Activated naive CD4-positive, alpha-beta T cell treated with Interleukin-2 at 50 U/mL for 16 hours (primary cell): ENCODE measurements around the gene AFF2.

Experiments
- DNase-seq: peaks from one replicate; pipeline ENCODE4 v3.0.0-alpha.2; 2020

AFF2 gene

DNA sequence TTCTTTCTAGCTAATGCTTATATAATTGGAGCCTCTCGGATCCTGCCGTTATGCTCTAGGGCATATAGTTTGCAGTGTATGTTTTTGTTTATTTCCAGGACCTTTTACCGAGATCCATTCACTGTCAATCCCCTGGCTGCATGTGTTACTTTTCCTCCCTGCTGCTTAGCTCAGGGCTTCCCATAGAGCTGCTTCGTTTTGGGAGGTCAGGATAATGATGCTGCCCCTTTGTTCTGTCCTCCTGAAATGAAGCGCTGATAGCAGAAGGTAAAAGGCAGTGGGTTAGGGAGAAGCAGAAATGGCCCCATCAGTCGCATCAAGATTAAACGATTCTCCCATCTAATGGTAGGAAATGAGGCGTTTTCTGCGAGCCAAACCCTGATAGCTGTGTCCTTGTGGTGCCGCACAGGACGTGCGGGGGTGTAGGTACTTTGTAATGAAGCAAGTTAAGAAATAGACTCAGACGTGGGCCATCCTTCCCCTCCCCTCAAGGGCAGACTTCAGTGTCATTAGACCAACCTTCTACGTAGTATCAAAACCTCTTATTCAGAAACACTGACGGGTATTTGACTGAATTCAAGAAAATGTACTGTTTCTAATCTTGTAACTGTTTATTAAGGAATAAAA, 37.3 kb downstream of the AFF2 start:
- DNase-seq = no peak

DNA sequence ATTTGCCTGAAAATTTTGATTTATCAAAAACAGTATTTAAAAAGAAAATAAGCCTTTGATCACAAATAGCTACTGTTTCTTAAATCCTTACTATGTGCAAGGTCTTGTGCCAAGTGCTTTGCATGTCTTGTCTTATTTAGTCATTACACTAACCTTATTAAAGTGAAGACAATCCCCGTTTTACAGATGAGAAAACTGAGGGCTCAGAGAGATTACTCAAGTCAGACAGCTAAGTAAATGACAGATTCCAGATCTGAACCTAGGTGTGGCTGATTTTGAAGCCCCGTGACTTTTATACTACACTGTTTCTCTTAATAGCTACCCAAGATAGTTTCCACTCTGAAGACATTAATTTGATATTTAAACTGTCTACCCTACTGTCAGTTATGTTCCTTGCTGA, 38.2 kb downstream of the AFF2 start:
- no peak for DNase-seq

DNA sequence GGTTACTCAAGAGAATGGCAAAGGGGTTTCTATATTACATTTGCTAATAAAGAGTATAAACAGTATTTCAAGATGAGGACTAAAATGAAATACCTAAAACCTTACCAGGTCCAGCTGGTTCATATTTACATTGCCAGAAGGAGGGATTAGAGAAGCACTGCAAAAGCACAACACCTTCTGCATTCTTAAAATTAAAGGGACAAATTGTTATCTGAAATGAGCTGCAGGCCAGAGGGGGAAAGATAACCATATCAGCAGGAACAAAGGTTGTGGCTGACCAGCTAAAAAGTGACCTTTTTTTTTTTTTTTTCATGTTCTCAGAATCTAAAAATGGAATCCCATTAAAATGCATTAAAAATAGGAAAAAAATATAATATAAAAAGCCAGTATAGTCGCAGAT, 39.7 kb downstream of the AFF2 start:
- no peak for DNase-seq

DNA sequence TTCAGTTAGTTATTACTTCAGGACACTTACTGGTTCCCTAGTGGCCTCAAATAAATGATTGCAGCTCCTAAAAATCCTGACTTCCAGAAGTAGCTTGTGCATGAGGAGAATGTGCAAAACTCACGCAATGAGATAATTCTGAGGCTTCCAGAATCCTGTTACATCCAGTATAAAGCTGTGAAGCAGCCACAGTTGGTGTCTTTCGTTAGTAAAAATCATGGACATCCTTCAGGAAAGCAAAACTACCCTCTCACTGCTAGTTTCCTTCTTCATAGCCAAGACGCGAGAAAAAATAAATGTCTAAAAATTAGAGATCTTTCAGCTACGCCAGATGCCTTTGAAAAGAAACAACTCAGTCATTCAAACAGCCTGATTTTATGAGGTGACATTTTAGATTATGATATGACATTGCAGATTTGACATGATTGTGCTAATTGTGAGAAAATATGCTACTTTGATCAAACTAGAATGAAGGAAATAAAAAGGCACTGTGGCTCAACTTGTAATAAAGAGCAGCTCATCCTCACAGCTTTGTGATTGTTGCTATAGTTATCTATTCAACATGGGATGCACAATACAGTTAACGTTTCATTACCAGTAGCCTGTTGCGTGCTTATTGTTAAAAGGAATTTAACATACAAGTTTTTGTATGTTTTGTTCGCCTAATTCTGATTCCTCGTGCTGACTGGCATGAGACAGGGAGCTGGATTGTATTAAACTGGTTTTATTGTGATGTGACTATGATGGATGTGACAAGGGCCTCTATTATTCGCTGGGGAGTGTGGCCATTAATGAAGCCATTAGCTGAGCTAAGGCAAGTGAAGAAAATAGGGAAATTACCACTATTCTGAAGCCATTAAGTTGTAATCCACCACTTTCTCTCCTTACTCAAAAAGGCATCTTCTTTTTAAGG, 40.5 kb downstream of the AFF2 start:
- DNase-seq = no peak

DNA sequence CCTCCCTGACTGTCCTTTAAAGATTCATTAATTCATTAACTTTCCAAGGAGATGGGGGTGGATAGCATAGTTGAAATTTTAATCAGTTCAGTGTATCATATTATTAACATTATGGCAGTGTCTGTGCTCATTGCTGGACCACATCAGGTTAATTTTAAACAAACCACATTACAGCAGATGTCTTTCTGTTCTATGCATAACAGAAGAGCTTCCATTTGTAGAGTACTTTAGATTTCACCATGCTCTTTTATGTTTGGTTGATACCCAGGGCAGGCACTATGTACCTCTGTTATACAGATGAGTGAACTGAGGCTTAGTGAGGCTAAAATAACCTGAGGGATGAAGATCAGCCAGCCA, 41.1 kb downstream of the AFF2 start:
- DNase-seq = no peak

DNA sequence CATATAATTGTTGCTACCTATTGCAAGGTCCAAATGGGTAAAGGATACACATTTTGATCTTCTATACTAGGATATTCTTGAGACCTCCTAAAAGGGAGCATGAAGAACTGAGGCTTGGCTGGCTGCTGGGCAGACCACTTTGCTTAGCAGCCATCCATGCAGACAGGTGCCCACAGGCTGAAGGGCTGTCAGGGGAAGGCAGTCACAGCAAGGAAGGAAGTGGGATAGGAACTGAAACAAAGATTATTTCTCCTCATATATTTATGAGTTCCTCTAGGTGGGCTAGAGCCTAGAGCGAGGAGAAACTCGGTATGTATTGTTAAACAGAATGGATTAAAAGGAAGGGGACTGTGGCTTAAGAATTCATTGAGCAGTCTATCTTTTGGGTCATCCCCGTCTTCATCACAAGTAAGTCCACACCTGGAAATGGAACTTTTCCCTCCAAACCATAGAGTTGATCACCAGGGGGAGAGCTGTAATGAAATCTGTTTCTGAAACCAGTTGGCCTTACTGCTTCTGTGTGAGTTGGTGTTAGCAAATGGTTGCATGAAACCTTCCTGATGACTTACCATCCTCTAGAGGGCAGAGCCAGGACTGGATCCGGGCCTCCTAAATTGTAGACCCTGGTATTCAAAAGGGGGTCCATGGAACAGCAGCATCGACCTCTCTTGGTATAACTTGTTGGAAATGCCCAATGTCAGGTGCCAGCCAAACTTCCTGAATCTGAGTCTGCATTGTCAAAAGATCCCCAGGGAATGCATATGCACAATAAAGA, 42.3 kb downstream of the AFF2 start:
- DNase-seq = no peak

DNA sequence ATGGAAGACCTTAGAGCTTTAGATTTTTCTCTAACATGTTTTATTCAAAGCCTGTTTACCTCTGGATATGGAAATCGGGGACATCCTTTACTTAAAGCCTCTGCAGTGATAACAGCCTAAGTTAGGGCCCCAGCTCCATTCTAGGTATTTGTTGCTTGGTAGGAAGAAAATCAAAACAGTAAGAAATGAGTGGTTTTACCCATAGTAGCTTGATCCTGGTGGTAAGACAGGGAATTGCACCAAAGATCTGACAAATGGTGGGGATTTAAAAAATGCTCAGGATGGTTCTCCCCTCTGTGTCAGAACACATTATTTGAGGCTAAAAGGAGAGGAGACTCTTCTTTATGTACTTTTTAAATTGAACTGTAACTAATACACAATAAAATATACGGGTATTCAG, 52.4 kb downstream of the AFF2 start:
- no peak for DNase-seq

DNA sequence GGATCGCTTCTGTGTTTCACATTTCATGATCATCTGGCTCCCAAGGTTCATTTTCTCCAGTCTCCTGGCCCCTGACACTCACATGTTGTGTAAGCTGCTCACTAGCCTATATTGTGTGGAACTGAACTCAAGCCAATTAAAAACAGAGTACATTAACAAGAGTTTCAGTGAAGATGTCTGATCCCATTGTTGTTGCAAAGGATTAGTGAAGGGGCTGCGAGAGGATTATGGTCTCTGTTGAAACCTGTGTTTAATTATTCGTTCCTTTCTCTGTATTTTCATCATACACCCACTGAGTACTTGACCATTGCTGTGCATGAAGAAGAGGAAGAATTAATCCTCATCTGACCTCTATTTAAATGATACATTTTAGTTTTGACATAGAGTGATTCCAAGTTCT, 54.7 kb downstream of the AFF2 start:
- no peak for DNase-seq

DNA sequence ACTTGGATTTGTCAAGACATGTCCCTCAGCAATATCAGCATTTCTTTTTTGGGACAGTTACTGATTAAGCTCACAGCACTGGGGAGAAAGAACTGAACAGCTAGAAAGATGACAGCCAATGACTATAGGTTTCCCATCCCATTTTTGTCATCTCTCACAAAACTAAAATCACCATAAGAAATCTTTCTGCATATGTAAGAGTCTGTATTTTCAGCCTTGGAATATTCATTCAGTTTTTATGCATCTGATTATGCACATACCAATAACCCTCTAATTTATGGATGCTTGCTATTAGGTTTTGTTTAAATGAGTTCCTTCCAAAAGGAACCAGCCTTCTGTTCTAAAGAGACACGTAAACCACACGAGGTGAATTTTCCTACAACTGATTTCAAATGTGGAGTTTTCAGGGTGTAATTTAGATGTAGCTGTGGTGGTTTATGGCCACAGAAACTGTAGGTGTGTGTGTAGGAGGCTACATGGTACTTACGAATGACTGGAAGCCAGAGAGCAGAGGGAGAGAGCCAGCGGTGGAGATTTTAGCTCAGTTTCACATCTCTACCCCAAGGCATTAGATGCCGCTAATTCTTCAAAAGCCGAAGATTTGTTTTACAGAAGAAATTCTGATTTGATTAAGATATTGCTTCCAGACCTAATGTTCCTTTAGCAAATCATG, 55.3 kb downstream of the AFF2 start:
- no peak for DNase-seq

DNA sequence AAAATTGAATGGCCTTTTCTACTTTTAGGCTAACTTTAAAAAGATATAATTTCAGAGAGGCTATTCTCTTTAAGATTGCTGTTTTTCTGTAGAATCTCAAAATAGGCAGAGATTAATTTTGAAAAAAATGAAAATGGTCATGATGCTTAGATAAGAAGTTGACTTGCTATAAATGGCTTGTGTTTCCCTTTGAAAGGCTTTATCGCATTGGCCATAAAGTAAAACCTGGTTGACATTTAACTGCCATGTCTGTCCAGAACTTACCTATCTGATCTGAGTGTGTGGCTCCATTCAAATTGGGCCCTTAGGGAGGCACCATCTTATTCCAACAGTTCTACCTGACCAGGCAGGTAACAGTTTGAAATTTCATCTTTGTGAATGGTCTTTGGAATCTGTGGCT, 56.1 kb downstream of the AFF2 start:
- DNase-seq = no peak

DNA sequence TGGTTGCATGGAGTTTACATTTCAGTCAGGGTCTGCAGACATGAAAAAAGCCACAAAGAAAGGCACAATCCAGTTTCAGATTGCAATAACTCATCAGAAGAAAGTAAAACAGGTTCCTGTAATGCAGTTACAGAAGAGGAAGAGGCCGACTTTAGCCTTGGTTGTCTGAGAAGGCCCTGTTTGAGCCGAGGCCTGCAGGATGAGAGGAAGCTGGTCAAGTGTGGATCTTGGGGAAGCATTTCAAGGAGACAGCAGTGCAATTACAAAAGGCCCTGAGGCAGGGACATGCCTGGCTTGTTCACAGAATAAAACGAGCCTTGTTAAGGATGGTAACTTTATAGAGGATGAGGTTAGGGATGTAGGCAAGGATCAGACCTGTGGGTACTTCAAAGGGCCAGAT, 62.4 kb downstream of the AFF2 start:
- DNase-seq = no peak

DNA sequence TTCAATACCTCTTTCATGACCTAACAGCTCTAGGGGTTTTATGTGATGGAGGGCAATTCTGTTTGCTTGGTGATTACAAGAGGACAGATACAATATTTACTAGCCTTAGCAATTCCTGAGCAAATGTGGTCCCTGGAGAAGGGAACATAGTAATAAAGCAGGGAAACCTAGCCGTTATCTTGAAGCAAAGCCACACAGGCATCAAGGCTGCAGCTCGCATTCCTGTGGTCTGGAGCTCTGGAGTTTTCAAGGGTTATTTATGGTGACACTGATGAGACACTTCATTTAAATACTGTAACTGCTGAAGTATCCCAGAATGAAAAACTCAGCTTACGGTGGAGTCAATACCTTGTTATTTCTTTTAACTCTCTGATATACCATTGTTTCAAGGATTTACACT, 66.8 kb downstream of the AFF2 start:
- no peak for DNase-seq

DNA sequence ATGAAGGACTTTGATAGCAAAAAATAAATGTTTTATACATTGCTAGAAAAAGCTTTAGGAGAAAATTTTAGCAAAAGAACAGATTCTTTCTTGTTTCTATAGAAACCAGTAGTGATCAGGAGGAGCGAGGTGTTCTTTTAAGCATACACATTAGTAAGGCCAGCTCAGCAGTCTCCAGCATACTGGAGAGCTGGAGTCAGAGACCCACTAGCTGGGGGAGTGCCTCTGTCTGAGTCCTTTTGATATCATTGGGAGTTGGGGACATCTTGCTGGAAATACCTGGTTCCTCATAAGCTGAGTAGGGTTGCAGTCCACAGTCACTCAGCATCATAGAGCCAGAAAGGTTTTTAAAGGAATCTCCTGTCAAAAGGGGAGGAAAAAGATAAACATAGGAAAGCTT, 67.4 kb downstream of the AFF2 start:
- no peak for DNase-seq

DNA sequence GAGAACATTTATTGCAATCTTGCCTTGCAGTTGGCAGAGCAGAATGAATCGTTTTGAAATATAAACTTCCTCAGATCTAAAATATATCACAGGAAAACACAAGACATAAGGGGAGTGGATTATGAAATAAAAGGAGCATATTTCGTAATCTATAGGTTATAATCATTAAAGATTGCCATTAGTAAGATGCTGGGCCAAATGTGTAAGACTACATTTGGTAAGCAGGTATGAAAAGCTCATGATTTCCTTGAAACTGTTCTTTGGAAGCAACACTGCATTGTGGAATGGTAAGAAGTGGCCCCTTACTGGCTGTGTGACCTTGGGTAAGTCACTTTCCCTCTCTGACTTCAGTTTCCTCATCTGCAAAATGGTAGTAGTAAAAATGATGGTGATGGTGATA, 68.3 kb downstream of the AFF2 start:
- DNase-seq = no peak

DNA sequence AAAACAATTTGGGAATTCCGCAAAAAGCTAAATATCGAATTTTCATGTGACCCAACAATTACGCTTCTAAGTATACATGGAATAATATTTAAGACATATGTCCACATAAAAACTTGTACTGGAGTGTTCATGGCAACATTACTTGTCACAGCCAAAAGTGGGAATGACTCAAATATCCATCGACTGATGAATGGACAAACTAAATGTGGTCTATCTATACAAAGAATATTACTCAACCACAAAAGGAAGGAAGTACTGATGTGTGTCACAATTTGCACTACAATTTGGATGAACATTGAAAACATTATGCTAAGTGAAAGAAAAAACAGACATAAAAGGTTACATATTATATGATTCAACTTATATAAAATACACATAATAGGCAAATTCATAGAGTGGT, 71.9 kb downstream of the AFF2 start:
- DNase-seq = no peak

DNA sequence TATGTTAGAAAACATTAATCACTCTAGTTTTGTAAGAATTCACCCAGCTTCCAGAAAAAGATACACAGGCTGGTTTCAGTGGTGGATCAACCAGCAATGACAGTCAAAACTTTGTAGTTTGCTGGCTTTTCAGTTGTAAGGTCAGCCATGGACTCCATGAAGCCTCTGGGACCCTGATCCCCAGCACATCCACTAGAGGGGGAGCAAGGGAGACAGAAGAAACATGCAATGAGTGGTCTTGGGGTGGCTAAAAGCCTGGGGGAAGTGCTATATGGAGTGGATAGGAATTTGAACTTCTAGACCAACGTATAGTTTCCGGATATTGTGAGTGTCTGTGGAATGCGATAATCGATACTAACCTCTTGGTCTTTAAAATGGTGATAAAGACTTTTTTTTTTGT, 72.7 kb downstream of the AFF2 start:
- no peak for DNase-seq

DNA sequence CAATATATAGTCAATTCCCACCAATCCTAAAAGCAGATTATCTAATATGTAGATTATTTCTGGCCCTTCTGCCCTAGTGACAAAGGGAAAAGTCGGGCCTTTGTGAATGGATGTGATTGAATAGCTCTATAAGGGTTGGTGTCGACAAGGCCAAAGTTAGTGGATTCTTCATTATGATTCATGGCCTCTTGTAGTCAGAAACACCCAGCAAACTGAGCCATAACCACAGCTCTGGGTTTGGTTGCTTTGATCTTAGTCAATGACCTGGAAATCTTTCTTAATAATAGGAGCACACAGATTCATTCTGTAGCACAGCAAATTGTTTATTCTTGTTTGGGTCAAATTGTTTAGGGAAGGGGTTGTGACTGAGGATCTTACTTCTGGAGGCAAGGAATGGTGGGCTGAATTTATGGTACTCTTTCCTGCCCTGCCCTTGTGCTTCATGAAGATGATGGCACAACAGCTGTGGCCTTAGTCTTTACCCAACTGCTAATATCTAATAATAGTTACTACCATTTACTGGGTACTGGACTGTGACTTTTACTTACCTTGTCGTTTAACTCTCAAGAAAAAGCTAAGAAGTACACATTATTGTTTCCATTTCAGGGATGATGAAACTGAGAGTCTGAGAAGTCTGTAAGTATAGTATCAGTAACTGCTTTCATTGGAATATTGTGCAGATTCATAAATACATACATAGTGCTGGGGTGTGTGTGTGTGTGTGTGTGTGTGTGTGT, 74.0 kb downstream of the AFF2 start:
- DNase-seq = no peak

DNA sequence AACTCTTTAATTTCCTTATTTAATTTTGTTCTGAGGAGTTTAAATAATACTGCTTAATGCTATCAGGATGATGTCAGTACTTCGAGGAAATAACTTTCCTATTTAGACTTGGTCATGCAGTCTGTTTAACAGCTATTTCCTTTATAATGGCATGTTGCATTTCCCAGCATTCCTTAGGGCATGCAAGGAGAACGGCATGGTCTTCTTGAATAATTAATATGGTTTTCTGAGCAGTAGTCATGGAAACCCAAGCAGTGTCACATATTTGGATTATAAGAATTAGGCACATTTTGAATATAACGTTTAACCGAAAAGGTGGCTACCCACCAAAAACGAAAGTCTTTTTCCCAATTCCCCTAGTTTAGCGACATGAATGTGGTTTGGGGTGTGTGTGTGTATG, 76.0 kb downstream of the AFF2 start:
- DNase-seq = no peak

DNA sequence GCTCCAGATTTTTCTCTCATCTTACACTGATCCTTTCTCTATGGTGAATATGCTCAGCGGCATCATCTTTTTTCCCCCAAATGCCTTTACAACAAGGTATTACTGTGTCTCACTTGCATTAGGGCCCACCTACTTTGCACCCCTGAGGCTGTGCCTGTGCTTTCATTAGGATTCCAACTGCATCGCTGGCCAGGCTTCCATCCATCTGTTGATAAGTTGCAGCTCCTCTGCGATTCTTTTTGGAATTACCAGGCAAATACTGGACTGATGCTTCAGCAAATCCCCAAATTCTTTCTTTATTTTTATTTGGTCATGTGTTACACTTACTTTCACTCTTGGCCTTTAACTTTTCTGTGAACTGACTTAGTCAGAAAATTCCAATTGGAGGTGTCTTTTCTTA, 77.3 kb downstream of the AFF2 start:
- no peak for DNase-seq

DNA sequence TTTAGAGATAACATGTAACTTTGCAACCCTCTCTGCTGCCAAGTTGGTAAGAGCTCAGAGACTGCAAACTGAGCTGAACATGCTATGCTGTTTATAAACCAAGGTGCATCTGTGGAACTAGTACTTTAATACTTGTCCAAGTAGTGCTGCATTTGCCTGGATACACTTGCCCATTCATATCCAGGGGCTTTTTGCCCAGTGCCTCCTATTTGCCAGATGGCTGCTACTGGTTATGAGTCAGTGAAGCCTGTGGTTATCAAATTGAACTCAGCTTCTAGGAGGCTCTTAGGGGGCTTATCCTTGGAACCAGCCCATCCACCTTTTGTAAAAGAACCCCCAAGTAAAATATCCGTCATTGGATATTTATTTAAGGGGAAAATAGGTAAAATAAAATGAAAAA, 79.6 kb downstream of the AFF2 start:
- DNase-seq = no peak

DNA sequence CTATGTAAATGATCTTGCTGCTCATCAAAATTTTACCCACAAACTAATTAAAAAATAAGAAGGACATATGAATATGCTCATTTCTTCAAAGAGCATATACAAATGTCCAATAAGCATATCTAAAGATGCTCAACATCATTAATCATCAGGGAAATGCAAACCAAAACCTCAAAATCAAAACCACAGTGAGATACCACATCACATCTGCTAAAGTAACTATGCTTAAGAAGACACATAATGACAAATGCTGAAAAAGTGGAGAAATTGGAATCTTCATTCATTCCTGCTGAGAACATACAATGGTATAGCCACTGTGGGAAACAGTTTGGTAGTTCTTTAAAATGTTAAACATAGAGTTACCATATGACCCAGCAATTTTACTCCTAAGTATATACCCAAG, 81.9 kb downstream of the AFF2 start:
- DNase-seq = no peak

DNA sequence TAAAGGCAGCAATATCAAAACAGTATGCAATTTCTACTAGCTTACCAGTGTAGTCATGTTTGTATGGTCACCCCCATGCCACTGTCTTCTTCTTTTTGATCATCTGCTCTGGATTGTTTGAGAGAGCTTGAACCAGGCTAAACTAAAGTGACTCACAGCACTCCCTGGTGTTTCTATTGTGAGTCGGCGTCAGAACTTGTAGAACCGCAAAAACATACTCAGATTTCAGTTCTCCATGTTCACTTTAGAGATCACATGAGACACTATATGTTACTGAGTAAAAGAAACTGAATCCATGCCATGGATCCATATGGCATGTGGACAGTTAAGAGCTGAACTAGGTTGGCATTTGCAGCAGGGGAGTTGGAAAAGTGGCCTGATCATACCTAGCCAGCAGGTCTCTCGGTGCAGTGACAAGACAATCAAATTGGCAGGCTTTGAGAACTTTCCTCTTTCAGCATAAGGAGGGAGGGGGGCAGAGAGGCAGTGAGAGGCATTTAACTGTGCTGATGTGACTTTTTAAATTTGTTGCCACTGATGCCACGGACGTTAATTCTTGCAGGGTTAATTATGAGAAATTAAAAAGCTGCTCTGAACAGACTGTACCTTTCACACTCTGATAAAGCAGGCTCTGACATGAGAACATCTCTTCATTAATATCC, 88.4 kb downstream of the AFF2 start:
- DNase-seq = no peak
